HUES64 (cell line): ENCODE measurements around the gene MTFR1L.

Source experiments
- H3K27ac ChIP-seq: 2 replicates; pipeline ENCODE4 v1.7.0; 2013; ENCODE audit warnings: low read depth, low read length, inconsistent platforms
- H3K27me3 ChIP-seq: 2 replicates; pipeline ENCODE4 v1.6.1; 2013; ENCODE audit warnings: mild to moderate bottlenecking, low read length; ENCODE audit not compliant: insufficient read depth
- H3K36me3 ChIP-seq: 2 replicates; pipeline ENCODE4 v1.6.1; 2013; ENCODE audit warnings: mild to moderate bottlenecking, low read length; ENCODE audit not compliant: insufficient read depth
- H3K4me1 ChIP-seq: 2 replicates; pipeline ENCODE4 v1.6.1; 2013; ENCODE audit warnings: mild to moderate bottlenecking, low read length, moderate library complexity; ENCODE audit not compliant: insufficient read depth
- H3K4me3 ChIP-seq: 2 replicates; pipeline ENCODE4 v1.5.1; 2013; ENCODE audit warnings: mild to moderate bottlenecking, low read length, moderate library complexity
- H3K9ac ChIP-seq: 2 replicates; pipeline ENCODE4 v1.6.1; 2013; ENCODE audit warnings: mild to moderate bottlenecking, low read depth, low read length
- H3K9me3 ChIP-seq: 2 replicates; pipeline ENCODE4 v1.6.1; 2013; ENCODE audit warnings: low read depth, low read length; ENCODE audit not compliant: insufficient read depth
- WGBS: fragments of 150-250, 120-280 bp; methylation state at CpG from one replicate; pipeline ENCODE4 v1.1.7; 2013; ENCODE audit warnings: missing lambda C conversion rate; 5-methylcytosine and 5-hydroxymethylcytosine counted together

Gene MTFR1L

DNA sequence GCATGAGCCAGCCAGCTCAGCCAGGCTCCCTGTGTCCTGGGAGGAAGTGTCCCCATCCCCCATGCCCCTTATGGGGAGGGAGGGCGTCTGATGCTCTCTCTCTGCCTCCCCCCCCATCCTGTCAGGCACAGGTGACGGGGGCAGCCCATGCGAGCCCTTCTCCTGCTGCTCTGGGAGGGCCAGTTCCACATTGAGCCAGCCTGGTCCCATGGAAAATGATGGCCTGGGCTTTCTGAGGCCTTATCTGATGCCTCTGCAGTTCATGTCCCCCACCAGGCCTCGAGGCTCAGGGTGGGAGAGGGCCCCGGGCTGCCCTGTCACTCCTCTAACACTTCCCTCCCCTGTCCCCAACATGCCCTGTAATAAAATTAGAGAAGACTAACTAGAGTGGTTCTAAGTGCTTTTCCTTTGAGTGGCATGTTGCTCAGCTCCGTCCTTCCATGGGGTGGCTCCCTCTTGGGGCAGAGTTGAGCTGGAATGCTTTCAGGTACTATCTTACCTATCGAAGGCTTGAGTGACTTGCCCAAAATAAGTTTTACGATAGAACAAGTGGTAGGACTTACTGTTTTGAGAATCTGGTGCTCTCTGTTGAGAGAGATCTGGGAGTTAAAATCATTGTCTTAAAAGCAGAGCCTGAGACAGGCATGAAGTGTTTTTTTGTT is 1.8 kb upstream of the MTFR1L start:
- Histone ChIP-seq H3K9me3 (no peaks in the 10 kb centered on the region), H3K36me3 (peaks cover 20% of the 10 kb centered on the region; the same call in 1 of the 2 replicates), H3K9ac (no peak overlapping the region; the same call in 1 of the 2 replicates), H3K4me3 (no peak overlapping the region), H3K27ac (peak overlapping the region; percentile 31; the same call in 1 of the 2 replicates), H3K4me1 (peaks cover 21% of the 10 kb centered on the region), H3K27me3 (peaks cover 4% of the 10 kb centered on the region; the same call in 1 of the 2 replicates)
- 61% methylated on average over 6 of the region's 8 CpGs for WGBS

DNA sequence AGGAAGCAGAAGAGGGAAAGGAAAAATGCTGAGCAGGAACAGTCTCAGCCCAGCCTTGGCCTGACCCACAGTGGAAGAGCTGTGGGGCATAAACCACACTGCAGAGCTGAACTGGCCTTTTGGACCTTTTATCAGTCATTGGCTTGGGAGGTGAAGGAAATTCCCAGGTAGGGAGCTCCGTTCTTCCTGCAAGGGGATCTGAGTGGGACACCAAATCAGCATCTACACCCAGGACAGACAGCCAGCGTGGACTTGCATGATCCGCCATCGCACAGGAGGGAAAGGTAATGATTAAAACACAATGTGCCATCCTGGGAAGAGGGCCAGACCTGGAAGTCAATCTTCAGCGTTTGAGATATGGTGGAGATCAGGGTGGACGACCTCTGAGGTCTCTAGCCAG is 1.2 kb upstream of the MTFR1L start:
- Histone ChIP-seq H3K27ac (no peak overlapping the region), H3K9me3 (no peaks in the 10 kb centered on the region), H3K36me3 (peaks cover 16% of the 10 kb centered on the region; the same call in 1 of the 2 replicates), H3K4me1 (peaks cover 21% of the 10 kb centered on the region), H3K4me3 (peak overlapping the region; percentile 96), H3K27me3 (peaks cover 4% of the 10 kb centered on the region; the same call in 1 of the 2 replicates), H3K9ac (no peak overlapping the region)
- 88% methylated on average over 6 of the region's 6 CpGs for WGBS

DNA sequence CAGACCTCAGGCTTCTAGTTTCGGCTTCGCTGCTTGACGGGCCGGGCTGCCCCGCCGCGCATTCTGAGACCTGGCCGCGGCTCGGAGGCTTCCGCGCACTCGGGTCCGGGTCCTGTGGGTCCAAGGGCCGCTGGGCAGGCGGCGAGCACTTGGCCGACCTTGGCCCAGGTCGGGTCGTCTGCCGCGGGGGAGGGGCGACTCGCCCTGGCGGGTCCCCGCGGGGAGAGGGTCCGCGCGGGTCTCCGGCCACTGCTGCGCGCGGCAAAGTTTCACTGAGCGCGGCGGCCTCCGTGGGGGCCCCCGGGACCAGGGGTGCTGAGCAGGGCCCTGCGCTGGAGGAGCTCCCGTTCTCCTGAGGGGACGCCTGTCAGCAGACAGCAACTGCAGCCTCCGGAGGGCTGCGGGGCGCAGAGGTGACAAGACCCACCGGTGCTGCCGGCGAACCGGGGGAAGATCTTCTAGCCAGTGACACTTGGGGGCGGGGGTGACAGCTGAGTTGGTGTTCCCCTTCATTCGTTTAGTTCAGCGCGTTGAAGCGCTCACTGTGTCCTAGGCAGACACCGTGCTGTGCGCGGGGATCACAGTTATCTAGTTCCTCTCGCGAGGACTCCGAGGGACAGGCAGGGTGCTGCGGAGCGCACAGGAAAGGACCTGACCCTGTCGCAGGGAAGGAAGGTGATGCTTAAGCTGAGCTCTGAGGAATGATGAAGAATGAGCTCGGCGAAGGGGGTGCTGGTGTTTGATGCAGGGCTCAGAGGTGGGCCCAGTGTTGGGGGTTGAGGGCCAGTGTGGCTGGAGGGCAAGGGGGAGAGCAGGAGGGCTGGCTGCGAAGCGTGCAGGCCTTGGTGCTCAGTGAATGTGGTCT is 725 bp downstream of the MTFR1L start:
- H3K9ac ChIP-seq, result peak overlapping the region; percentile 88
- peaks cover 21% of the 10 kb centered on the region for H3K4me1 ChIP-seq
- 0 out of 2 replicates have a peak, but pooled peaks cover 4% of the 10 kb centered on the region for H3K36me3 ChIP-seq
- H3K27ac ChIP-seq, result peak overlapping the region; percentile 81
- peaks cover 4% of the 10 kb centered on the region; the same call in 1 of the 2 replicates for H3K27me3 ChIP-seq
- H3K4me3 ChIP-seq, result peak overlapping the region; percentile 96
- H3K9me3 ChIP-seq, result no peaks in the 10 kb centered on the region
- 2% methylated on average over 67 of the region's 67 CpGs for WGBS

DNA sequence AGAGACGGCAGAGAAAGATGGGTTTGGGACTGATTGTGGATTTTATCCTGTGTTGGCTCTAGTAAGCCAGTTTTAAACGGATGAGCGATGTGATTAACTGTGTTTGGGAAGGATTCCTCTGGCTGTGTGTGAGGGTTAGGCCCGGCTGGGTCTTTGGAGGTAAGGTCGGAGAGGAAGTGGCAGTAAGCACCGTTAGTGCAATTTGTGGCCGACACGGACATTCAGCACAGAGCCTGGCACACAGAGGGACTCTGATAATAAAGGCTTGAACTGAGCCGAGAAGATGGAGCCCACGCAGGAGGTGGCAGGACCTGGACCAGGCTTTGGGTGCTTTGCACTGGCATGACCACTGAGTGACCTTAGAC is 1.3 kb downstream of the MTFR1L start:
- peaks cover 21% of the 10 kb centered on the region for H3K4me1 ChIP-seq
- H3K9me3 ChIP-seq, result no peaks in the 10 kb centered on the region
- H3K27me3 ChIP-seq, result peaks cover 4% of the 10 kb centered on the region; the same call in 1 of the 2 replicates
- 59% methylated on average over 10 of the region's 10 CpGs for WGBS
- peak overlapping the region; percentile 96 for H3K4me3 ChIP-seq
- no peak overlapping the region for H3K27ac ChIP-seq
- H3K9ac ChIP-seq, result peak overlapping the region; percentile 88
- no peaks in the 10 kb centered on the region for H3K36me3 ChIP-seq

DNA sequence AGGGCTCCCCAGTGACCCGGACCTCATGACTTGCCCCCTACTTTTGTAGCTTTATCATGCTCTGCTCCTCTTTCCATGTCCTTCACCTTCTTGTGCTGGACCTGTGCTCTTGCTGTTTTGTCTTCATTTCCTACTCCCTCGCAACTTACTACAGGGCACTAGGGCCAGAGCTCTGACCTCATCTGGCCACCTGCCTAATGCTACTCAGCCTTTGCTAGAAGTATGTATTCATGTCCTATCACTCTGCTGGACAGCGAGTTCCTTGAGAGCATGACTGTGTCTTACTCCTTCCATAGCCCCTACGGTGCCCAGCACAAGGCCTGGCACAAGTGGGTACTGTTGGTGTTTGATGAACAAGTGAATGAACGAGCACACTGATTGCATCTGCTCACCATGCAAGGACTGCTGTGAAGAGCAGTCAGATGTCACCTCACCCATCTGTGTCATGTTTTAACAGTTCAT is 1.9 kb downstream of the MTFR1L start:
- WGBS, result 91% methylated on average over 5 of the region's 5 CpGs
- H3K9ac ChIP-seq, result no peak overlapping the region
- H3K36me3 ChIP-seq, result peaks cover 2% of the 10 kb centered on the region; the same call in 1 of the 2 replicates
- no peak overlapping the region for H3K4me3 ChIP-seq
- H3K27me3 ChIP-seq, result peaks cover 4% of the 10 kb centered on the region; the same call in 1 of the 2 replicates
- no peaks in the 10 kb centered on the region for H3K9me3 ChIP-seq
- H3K27ac ChIP-seq, result no peak overlapping the region
- H3K4me1 ChIP-seq, result peaks cover 21% of the 10 kb centered on the region

DNA sequence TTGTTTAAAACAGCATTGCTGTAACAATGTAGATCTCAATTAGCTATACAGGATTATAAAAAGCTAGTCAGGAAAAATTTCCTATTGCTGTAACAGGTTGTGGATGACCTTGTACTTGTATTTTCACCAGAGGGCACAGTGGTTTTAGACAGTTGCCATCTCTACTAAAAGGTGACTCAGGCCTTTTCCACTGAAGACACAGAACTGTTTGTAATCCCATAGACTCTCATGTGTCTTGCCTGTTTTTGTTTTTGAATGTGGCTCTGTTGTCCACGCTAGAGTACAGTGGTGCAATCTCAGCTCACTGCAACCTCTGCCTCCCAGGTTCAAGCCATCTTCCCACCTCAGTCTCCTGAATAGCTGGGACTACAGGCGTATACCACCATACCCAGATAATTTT is 5.9 kb downstream of the MTFR1L start:
- no peak overlapping the region for H3K4me3 ChIP-seq
- WGBS, result 95% methylated on average over 1 of the region's 2 CpGs
- no peak overlapping the region for H3K9ac ChIP-seq
- no peak overlapping the region for H3K27ac ChIP-seq
- H3K9me3 ChIP-seq, result no peaks in the 10 kb centered on the region
- peaks cover 37% of the 10 kb centered on the region for H3K36me3 ChIP-seq
- H3K27me3 ChIP-seq, result peaks cover 4% of the 10 kb centered on the region; the same call in 1 of the 2 replicates
- H3K4me1 ChIP-seq, result peaks cover 6% of the 10 kb centered on the region

DNA sequence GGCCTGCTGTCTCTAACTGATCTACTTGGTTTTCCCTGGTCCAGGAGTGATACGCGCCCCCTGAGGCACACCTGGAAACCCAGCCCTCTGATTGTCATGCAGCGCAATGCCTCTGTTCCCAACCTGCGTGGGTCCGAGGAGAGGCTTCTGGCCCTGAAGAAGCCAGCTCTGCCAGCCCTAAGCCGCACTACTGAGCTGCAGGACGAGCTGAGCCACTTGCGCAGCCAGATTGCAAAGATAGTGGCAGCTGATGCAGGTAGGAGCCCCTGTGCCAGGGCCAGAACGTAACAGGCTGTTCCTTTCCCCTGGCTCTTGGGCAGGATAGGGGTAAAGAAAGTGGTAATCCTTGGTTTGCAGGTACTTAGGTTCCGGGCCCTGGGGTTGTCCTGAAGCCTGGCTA is 6.8 kb downstream of the MTFR1L start:
- Histone ChIP-seq H3K9ac (no peak overlapping the region), H3K9me3 (no peaks in the 10 kb centered on the region), H3K4me3 (no peak overlapping the region), H3K4me1 (no peaks in the 10 kb centered on the region), H3K27me3 (no peaks in the 10 kb centered on the region), H3K36me3 (peaks cover 46% of the 10 kb centered on the region), H3K27ac (no peak overlapping the region)
- 95% methylated on average over 10 of the region's 10 CpGs for WGBS

DNA sequence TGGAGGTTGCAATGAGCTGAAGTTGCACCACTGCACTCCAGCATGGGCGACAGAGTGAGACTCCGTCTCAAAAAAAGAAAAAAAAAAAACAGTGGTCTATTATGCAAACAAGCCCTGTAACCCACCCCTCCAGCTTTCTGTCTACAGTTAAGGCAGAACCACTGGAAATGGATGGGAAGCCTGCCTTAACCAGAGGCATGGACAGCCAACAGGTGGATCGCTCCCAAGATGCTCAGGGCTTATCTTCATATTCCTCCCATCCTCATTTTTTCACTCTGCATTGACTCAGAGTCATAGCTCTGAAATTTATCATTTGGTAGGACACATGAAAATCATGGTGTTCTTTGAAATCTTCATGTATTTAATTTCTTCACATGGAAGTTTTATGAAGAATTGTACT is 8.7 kb downstream of the MTFR1L start:
- 97% methylated on average over 3 of the region's 3 CpGs for WGBS
- H3K9me3 ChIP-seq, result no peaks in the 10 kb centered on the region
- no peak overlapping the region for H3K27ac ChIP-seq
- no peak overlapping the region for H3K4me3 ChIP-seq
- no peaks in the 10 kb centered on the region for H3K27me3 ChIP-seq
- H3K36me3 ChIP-seq, result peaks cover 66% of the 10 kb centered on the region
- no peak overlapping the region for H3K9ac ChIP-seq
- H3K4me1 ChIP-seq, result no peaks in the 10 kb centered on the region

DNA sequence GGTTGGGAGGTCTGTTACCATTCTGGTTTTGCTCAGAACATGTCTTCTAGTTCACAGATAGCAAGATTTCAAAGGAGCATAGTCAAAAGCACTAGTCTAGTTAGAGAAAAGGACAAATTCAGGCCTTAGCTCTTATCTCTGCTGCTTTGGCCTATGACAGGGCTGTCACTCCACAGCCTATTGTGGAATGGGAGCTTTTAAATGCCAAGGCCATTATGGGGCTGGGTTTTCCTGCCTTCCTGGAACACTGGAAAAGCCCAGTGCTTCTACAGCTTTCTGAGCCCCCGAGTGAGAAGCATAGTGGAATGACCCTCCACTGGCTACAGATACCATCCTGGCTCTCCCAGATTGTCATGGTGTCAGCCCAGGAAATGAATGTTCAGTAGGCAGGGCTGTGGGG is 9.3 kb downstream of the MTFR1L start:
- no peak overlapping the region for H3K4me3 ChIP-seq
- peaks cover 71% of the 10 kb centered on the region for H3K36me3 ChIP-seq
- H3K9me3 ChIP-seq, result no peaks in the 10 kb centered on the region
- WGBS, result 81% methylated on average over 1 of the region's 1 CpG
- H3K4me1 ChIP-seq, result no peaks in the 10 kb centered on the region
- no peak overlapping the region for H3K27ac ChIP-seq
- H3K27me3 ChIP-seq, result no peaks in the 10 kb centered on the region
- H3K9ac ChIP-seq, result no peak overlapping the region

DNA sequence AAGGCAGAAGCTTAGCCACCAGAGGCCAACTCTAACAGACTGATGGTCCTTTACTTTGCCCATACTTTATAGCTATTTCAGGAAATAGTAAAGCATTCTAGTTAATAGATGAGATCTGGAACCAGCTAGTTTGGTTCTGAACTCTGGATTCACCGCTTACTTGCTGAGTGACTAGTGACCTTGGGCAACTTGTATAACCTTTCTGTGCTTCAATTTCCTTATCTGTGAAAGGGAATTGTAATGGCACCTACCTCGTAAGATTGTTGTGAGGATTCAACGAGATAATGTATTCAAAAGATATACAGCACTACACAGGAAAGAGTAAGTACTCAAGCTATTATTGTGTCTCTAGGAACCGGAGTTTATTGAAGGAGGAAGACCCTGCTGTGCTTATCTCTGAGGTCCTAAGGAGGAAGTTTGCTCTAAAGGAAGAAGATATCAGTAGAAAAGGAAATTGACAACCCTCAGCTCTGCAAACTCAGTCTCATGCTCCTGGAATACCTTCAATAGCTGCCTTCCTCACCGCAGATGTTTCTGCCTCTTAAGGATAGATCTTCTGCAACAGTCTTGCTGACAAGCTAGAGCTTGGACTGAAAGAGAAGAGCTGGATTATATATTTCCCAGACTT is 11.9 kb downstream of the MTFR1L start:
- Histone ChIP-seq H3K36me3 (peaks cover 94% of the 10 kb centered on the region), H3K9me3 (no peaks in the 10 kb centered on the region), H3K27ac (no peak overlapping the region), H3K9ac (no peak overlapping the region), H3K4me1 (no peaks in the 10 kb centered on the region), H3K27me3 (no peaks in the 10 kb centered on the region), H3K4me3 (no peak overlapping the region)
- 80% methylated on average over 5 of the region's 5 CpGs for WGBS
